OCI-LY3 (cell line): ENCODE measurements around the gene P4HB.

Experiments
- EZH2phosphoT487 ChIP-seq: fragments of 200-600 bp; shearing (Covaris generic); IDR thresholded peaks from 2 replicates; pipeline ENCODE4 v1.6.1; 2018; ENCODE audit warnings: antibody characterized with exemption, mixed run types, low read depth
- TF ChIP-seq, protein P1 (sequence below): fragments of 200-600, 300-600 bp; sonication (generic); IDR thresholded peaks from 2 replicates; pipeline ENCODE4 v1.5.1; 2014; ENCODE audit warnings: antibody characterized with exemption, low read length, low read depth

DNA sequence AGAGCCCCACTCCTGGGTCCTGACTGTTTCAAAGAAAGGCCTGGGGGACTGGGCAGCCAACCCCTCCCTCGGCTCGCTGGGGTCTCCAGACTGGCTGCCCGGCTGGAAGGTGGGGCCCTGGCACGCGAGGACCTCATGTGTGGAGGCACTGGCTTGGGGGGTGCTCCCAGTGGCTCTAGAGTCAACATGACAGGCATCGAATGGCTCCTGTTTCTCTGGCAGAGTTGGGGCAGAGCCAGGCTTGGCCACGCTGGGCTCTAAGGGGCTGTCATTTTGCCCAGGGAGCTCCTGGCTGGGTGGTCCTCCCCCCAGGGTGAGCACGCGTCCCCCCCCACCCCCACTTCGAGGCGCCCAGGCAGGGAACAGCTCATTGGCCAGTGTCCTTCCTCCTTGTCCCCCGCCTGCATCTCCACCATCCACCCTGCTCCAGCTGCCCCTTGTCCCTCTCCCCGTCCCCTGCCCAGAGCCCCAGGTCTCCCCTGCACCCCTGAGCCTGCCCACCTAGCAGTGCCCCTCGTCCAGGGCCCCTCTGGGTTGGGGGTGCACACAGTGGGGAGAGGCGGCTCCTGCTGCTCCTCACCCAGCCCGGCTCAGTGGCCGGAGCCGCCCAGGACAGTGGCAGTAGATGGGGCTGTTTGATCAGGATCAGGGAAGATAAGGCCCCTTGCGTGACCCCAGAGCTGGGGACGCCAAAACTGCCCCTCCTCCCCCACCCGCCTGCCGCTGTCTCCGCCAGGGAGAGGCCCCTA is 53.7 kb downstream of the P4HB start:
- TF ChIP-seq, protein P1, sequence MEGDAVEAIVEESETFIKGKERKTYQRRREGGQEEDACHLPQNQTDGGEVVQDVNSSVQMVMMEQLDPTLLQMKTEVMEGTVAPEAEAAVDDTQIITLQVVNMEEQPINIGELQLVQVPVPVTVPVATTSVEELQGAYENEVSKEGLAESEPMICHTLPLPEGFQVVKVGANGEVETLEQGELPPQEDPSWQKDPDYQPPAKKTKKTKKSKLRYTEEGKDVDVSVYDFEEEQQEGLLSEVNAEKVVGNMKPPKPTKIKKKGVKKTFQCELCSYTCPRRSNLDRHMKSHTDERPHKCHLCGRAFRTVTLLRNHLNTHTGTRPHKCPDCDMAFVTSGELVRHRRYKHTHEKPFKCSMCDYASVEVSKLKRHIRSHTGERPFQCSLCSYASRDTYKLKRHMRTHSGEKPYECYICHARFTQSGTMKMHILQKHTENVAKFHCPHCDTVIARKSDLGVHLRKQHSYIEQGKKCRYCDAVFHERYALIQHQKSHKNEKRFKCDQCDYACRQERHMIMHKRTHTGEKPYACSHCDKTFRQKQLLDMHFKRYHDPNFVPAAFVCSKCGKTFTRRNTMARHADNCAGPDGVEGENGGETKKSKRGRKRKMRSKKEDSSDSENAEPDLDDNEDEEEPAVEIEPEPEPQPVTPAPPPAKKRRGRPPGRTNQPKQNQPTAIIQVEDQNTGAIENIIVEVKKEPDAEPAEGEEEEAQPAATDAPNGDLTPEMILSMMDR = no peak
- TF ChIP-seq EZH2phosphoT487 = no peak
